Liver (tissue), 9 donors: ENCODE measurements around the gene NLRP4. TPM values are rescaled to one million over a fixed set of nuclear protein-coding genes. Genes with fewer than 3 reads are reported as not detected.

Source experiments
- DNase-seq: peaks from one replicate; pipeline ENCODE4 v3.0.0-alpha.2; 2017; ENCODE audit warnings: low spot score
- H3K27ac ChIP-seq, 2 donors: one replicate each; pipeline ENCODE4 v1.7.0; 2013; ENCODE audit warnings: inconsistent platforms in 2 of 2, low read length in 2 of 2, control low read depth in 1 of 2, low read depth in 1 of 2, mild to moderate bottlenecking in 1 of 2
- H3K27me3 ChIP-seq, 4 donors: one replicate each; pipeline versions ENCODE4 v1.6.1 to v1.7.0; 2013; ENCODE audit warnings: low read length in 3 of 4, inconsistent platforms in 1 of 4, mild to moderate bottlenecking in 1 of 4, moderate library complexity in 1 of 4; ENCODE audit not compliant: control insufficient read depth in 4 of 4, insufficient read depth in 4 of 4
- H3K36me3 ChIP-seq, 4 donors: one replicate each; pipeline versions ENCODE4 v1.6.1 to v1.7.0; 2013; ENCODE audit warnings: low read length in 3 of 4, mild to moderate bottlenecking in 3 of 4, low read depth in 1 of 4, moderate library complexity in 1 of 4; ENCODE audit not compliant: control insufficient read depth in 4 of 4, insufficient read depth in 3 of 4
- H3K4me1 ChIP-seq, 4 donors: one replicate each; pipeline versions ENCODE4 v1.6.1 to v1.7.0; 2013; ENCODE audit warnings: low read length in 3 of 4, mild to moderate bottlenecking in 3 of 4, moderate library complexity in 1 of 4; ENCODE audit not compliant: control insufficient read depth in 4 of 4, insufficient read depth in 4 of 4
- H3K4me3 ChIP-seq, 3 donors: one replicate each; pipeline versions ENCODE4 v1.6.1 to v1.7.0; 2013; ENCODE audit warnings: low read length in 3 of 3, control low read depth in 1 of 3, low read depth in 1 of 3, mild to moderate bottlenecking in 1 of 3
- H3K9ac ChIP-seq, 2 donors: one replicate each; pipeline ENCODE4 v1.7.0; 2013; ENCODE audit warnings: low read length in 2 of 2, mild to moderate bottlenecking in 2 of 2, moderate library complexity in 2 of 2, control low read depth in 1 of 2, low read depth in 1 of 2
- H3K9me3 ChIP-seq, 4 donors: one replicate each; pipeline versions ENCODE4 v1.6.1 to v1.7.0; 2013; ENCODE audit warnings: low read length in 3 of 4; ENCODE audit not compliant: control insufficient read depth in 4 of 4
- FOXA1 ChIP-seq: IDR thresholded peaks from 2 replicates; pipeline ENCODE4 v1.6.1; 2016; ENCODE audit warnings: antibody characterized with exemption
- GABPA ChIP-seq, 2 donors: IDR thresholded peaks in 1 of 2; conservative IDR thresholded peaks in 1 of 2; 2 replicates each; pipeline ENCODE4 v1.6.1; 2016; ENCODE audit warnings: antibody characterized with exemption in 2 of 2, mild to moderate bottlenecking in 1 of 2, moderate library complexity in 1 of 2
- HNF4G ChIP-seq: IDR thresholded peaks from 2 replicates; pipeline ENCODE4 v1.6.1; 2016; ENCODE audit warnings: antibody characterized with exemption
- JUND ChIP-seq, 2 donors: IDR thresholded peaks; 2 replicates each; pipeline ENCODE4 v1.6.1; 2016; ENCODE audit warnings: antibody characterized with exemption in 2 of 2
- NR2F2 ChIP-seq: IDR thresholded peaks from 2 replicates; pipeline ENCODE4 v1.6.1; 2016; ENCODE audit warnings: antibody characterized with exemption
- RAD21 ChIP-seq, 2 donors: IDR thresholded peaks; 2 replicates each; pipeline ENCODE4 v1.6.1; 2016; ENCODE audit warnings: antibody characterized with exemption in 2 of 2, mild to moderate bottlenecking in 2 of 2
- RXRA ChIP-seq, 2 donors: IDR thresholded peaks; 2 replicates each; pipeline ENCODE4 v1.6.1; 2017 to 2018; ENCODE audit warnings: antibody characterized with exemption in 2 of 2, mild to moderate bottlenecking in 1 of 2
- SP1 ChIP-seq: IDR thresholded peaks from 2 replicates; pipeline ENCODE4 v1.6.1; 2018; ENCODE audit warnings: antibody characterized with exemption, mild to moderate bottlenecking
- TAF1 ChIP-seq: conservative IDR thresholded peaks from 2 replicates; pipeline ENCODE4 v1.6.1; 2016; ENCODE audit warnings: antibody characterized with exemption, mild to moderate bottlenecking
- YY1 ChIP-seq: IDR thresholded peaks from 2 replicates; pipeline ENCODE4 v1.6.1; 2016; ENCODE audit warnings: antibody characterized with exemption, mild to moderate bottlenecking
- WGBS: extraction: QIAGEN DNeasy Blood & Tissue Kit; methylation state at CpG from one replicate; pipeline ENCODE4 v1.1.7; 2013; 5-methylcytosine and 5-hydroxymethylcytosine counted together
- polyA plus RNA-seq, 2 donors: library from polyadenylated mRNA; stranded (reverse) in 1 of 2; unstranded in 1 of 2; fragments of 200-250 nt in 1 of 2; fragments of >200 nt in 1 of 2; fragmentation: Nextera tagmentation in 1 of 2; extraction: Ambion mirVana in 1 of 2; gene quantifications; one replicate each; pipeline versions ENCODE4 v1.2.1 to v1.2.3, GENCODE V29; 2013 to 2015
- total RNA-seq, 2 donors: library from RNA; depleted of rRNA; stranded (reverse); fragments of >200 nt; gene quantifications; one replicate each; pipeline ENCODE4 v1.2.3, GENCODE V29; 2014
- TF ChIP-seq, protein P1 (sequence below): IDR thresholded peaks from 2 replicates; pipeline ENCODE4 v1.6.1; 2016; ENCODE audit warnings: antibody characterized with exemption, mild to moderate bottlenecking
- TF ChIP-seq, protein P2 (sequence below): IDR thresholded peaks from 2 replicates; pipeline ENCODE4 v1.6.1; 2016; ENCODE audit warnings: antibody characterized with exemption
- TF ChIP-seq, protein P3 (sequence below): IDR thresholded peaks from 2 replicates; pipeline ENCODE4 v1.6.1; 2016; ENCODE audit warnings: antibody characterized with exemption
- TF ChIP-seq, protein P4 (sequence below): IDR thresholded peaks from 2 replicates; pipeline ENCODE4 v1.6.1; 2016; ENCODE audit warnings: antibody characterized with exemption
- donor health status: healthy.
- donor health status: healthy.
- donor health status: healthy.
- donor health status: healthy.
- donor health status: healthy.

The NLRP4 gene
- total and polyA plus RNA-seq, 4 donors: not detected

DNA sequence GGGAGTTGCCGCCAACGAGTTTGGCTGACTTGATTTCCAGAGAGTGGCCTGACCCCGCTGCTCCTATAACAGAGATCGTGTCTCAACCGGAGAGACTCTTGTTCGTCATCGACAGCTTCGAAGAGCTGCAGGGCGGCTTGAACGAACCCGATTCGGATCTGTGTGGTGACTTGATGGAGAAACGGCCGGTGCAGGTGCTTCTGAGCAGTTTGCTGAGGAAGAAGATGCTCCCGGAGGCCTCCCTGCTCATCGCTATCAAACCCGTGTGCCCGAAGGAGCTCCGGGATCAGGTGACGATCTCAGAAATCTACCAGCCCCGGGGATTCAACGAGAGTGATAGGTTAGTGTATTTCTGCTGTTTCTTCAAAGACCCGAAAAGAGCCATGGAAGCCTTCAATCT, 21.6 kb downstream of the NLRP4 start (continued):
- TF ChIP-seq, protein P1, sequence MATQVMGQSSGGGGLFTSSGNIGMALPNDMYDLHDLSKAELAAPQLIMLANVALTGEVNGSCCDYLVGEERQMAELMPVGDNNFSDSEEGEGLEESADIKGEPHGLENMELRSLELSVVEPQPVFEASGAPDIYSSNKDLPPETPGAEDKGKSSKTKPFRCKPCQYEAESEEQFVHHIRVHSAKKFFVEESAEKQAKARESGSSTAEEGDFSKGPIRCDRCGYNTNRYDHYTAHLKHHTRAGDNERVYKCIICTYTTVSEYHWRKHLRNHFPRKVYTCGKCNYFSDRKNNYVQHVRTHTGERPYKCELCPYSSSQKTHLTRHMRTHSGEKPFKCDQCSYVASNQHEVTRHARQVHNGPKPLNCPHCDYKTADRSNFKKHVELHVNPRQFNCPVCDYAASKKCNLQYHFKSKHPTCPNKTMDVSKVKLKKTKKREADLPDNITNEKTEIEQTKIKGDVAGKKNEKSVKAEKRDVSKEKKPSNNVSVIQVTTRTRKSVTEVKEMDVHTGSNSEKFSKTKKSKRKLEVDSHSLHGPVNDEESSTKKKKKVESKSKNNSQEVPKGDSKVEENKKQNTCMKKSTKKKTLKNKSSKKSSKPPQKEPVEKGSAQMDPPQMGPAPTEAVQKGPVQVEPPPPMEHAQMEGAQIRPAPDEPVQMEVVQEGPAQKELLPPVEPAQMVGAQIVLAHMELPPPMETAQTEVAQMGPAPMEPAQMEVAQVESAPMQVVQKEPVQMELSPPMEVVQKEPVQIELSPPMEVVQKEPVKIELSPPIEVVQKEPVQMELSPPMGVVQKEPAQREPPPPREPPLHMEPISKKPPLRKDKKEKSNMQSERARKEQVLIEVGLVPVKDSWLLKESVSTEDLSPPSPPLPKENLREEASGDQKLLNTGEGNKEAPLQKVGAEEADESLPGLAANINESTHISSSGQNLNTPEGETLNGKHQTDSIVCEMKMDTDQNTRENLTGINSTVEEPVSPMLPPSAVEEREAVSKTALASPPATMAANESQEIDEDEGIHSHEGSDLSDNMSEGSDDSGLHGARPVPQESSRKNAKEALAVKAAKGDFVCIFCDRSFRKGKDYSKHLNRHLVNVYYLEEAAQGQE: no peak
- TF ChIP-seq SP1 (no peak), GABPA (IDR thresholded peaks at IDR 0.05 in 1 of 2, conservative IDR thresholded peaks at IDR 0.05 in 1 of 2) (no peak), TAF1 (no peak)

DNA sequence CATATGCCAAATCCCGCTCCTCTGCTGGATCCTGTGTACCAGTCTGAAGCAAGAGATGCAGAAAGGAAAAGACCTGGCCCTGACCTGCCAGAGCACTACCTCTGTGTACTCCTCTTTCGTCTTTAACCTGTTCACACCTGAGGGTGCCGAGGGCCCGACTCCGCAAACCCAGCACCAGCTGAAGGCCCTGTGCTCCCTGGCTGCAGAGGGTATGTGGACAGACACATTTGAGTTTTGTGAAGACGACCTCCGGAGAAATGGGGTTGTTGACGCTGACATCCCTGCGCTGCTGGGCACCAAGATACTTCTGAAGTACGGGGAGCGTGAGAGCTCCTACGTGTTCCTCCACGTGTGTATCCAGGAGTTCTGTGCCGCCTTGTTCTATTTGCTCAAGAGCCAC, 22.1 kb downstream of the NLRP4 start:
- Histone ChIP-seq H3K36me3 (no peaks in the 10 kb centered on the region), H3K9ac (no peak overlapping the region), H3K4me1 (no peaks in the 10 kb centered on the region), H3K27me3 (peaks cover 0 to 3% (median 0%) of the 10 kb centered on the region in 4 donors), H3K9me3 (peaks cover 0 to 5% (median 1%) of the 10 kb centered on the region in 4 donors), H3K4me3 (no peak overlapping the region), H3K27ac (no peak overlapping the region)
- DNase-seq: no peak
- TF ChIP-seq RAD21 (IDR thresholded peaks at IDR 0.05): no peak
- no peak for TF ChIP-seq JUND (IDR thresholded peaks at IDR 0.05)
- TF ChIP-seq FOXA1: no peak
- WGBS: 87% methylated on average over 14 of the region's 14 CpGs

DNA sequence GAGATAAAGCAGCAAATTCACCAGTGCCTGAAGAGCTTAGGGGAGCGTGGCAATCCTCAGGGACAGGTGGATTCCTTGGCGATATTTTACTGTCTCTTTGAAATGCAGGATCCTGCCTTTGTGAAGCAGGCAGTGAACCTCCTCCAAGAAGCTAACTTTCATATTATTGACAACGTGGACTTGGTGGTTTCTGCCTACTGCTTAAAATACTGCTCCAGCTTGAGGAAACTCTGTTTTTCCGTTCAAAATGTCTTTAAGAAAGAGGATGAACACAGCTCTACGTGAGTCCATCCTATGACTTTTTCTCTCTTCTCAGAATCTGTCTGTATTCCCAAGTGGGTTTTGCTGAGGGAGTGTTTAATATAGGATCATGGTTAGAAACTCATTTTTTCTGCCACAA, 22.6 kb downstream of the NLRP4 start:
- H3K4me3 ChIP-seq: no peak overlapping the region
- H3K36me3 ChIP-seq: no peaks in the 10 kb centered on the region
- H3K9me3 ChIP-seq: peaks cover 0 to 5% (median 1%) of the 10 kb centered on the region in 4 donors
- no peaks in the 10 kb centered on the region for H3K4me1 ChIP-seq
- H3K27ac ChIP-seq: no peak overlapping the region
- peaks cover 0 to 3% (median 0%) of the 10 kb centered on the region in 4 donors for H3K27me3 ChIP-seq
- no peak for DNase-seq
- WGBS: 59% methylated on average over 5 of the region's 5 CpGs
- TF ChIP-seq, protein P2, sequence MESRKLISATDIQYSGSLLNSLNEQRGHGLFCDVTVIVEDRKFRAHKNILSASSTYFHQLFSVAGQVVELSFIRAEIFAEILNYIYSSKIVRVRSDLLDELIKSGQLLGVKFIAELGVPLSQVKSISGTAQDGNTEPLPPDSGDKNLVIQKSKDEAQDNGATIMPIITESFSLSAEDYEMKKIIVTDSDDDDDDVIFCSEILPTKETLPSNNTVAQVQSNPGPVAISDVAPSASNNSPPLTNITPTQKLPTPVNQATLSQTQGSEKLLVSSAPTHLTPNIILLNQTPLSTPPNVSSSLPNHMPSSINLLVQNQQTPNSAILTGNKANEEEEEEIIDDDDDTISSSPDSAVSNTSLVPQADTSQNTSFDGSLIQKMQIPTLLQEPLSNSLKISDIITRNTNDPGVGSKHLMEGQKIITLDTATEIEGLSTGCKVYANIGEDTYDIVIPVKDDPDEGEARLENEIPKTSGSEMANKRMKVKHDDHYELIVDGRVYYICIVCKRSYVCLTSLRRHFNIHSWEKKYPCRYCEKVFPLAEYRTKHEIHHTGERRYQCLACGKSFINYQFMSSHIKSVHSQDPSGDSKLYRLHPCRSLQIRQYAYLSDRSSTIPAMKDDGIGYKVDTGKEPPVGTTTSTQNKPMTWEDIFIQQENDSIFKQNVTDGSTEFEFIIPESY: no peak
- no peak for TF ChIP-seq RXRA (IDR thresholded peaks at IDR 0.05)
- no peak overlapping the region for H3K9ac ChIP-seq

DNA sequence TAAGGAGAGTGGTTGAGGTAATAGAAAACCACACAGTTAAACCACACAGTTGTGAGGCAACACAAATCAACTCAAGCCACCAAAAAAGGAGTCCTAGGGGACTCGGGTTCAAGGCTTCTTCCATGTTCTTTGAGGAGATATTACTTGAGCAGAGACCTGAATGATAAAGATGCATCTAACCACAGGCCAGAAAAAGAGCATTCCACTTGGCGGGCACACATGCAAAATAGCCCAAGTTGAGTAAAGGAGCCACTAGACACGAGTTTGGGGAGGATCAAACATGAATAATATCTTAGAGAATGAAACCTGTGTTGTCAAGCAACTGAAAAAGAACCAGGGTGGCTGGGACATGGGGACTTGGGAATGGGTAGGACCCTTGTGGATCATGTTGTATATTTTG, 30.2 kb downstream of the NLRP4 start:
- Histone ChIP-seq H3K9ac (no peak overlapping the region), H3K9me3 (peaks cover 0 to 7% (median 6%) of the 10 kb centered on the region in 4 donors), H3K4me3 (no peak overlapping the region), H3K36me3 (no peaks in the 10 kb centered on the region), H3K27ac (no peak overlapping the region), H3K27me3 (peaks cover 0 to 3% (median under 1%) of the 10 kb centered on the region in 4 donors), H3K4me1 (no peaks in the 10 kb centered on the region)
- 56% methylated on average over 3 of the region's 3 CpGs for WGBS
- DNase-seq: no peak
- no peak for TF ChIP-seq SP1
- no peak for TF ChIP-seq YY1
- no peak for TF ChIP-seq RAD21 (IDR thresholded peaks at IDR 0.05)
- TF ChIP-seq HNF4G: no peak
- TF ChIP-seq, protein P2: no peak
- TF ChIP-seq, protein P3, sequence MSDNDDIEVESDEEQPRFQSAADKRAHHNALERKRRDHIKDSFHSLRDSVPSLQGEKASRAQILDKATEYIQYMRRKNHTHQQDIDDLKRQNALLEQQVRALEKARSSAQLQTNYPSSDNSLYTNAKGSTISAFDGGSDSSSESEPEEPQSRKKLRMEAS: no peak
- TF ChIP-seq, protein P1: no peak
- no peak for TF ChIP-seq GABPA (IDR thresholded peaks at IDR 0.05 in 1 of 2, conservative IDR thresholded peaks at IDR 0.05 in 1 of 2)
- no peak for TF ChIP-seq RXRA (IDR thresholded peaks at IDR 0.05)
- no peak for TF ChIP-seq NR2F2
- TF ChIP-seq TAF1: no peak
- TF ChIP-seq, protein P4, sequence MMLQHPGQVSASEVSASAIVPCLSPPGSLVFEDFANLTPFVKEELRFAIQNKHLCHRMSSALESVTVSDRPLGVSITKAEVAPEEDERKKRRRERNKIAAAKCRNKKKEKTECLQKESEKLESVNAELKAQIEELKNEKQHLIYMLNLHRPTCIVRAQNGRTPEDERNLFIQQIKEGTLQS: no peak
- no peak for TF ChIP-seq FOXA1
